ENCODE measurements around the gene EML3.

Gene EML3

GRCh38 chr11:62649486-62649885, 36.9 kb upstream of the EML3 start (continued):
- TF ChIP-seq, protein P1, sequence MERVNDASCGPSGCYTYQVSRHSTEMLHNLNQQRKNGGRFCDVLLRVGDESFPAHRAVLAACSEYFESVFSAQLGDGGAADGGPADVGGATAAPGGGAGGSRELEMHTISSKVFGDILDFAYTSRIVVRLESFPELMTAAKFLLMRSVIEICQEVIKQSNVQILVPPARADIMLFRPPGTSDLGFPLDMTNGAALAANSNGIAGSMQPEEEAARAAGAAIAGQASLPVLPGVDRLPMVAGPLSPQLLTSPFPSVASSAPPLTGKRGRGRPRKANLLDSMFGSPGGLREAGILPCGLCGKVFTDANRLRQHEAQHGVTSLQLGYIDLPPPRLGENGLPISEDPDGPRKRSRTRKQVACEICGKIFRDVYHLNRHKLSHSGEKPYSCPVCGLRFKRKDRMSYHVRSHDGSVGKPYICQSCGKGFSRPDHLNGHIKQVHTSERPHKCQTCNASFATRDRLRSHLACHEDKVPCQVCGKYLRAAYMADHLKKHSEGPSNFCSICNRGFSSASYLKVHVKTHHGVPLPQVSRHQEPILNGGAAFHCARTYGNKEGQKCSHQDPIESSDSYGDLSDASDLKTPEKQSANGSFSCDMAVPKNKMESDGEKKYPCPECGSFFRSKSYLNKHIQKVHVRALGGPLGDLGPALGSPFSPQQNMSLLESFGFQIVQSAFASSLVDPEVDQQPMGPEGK (CRISPR knock-in tag; IDR thresholded peaks at IDR 0.05; ENCODE audit: borderline replicate concordance) = no peak
- no peak for TF ChIP-seq TCF4 (CRISPR knock-in tag; IDR thresholded peaks at IDR 0.05; ENCODE audit: borderline replicate concordance)
- no peak for TF ChIP-seq SNAI2 (CRISPR knock-in tag; IDR thresholded peaks at IDR 0.05)

GRCh38 chr11:62648967-62649364, 36.4 kb upstream of the EML3 start:
- TF ChIP-seq TOX (CRISPR knock-in tag; IDR thresholded peaks at IDR 0.05; ENCODE audit: borderline replicate concordance) = no peak
- TF ChIP-seq, protein P1 (CRISPR knock-in tag; IDR thresholded peaks at IDR 0.05; ENCODE audit: borderline replicate concordance) = no peak
- no peak for TF ChIP-seq ZC3H10 (CRISPR knock-in tag; IDR thresholded peaks at IDR 0.05)
- no peak for TF ChIP-seq ZNF8 (CRISPR knock-in tag; IDR thresholded peaks at IDR 0.05)
- TF ChIP-seq, protein P2, sequence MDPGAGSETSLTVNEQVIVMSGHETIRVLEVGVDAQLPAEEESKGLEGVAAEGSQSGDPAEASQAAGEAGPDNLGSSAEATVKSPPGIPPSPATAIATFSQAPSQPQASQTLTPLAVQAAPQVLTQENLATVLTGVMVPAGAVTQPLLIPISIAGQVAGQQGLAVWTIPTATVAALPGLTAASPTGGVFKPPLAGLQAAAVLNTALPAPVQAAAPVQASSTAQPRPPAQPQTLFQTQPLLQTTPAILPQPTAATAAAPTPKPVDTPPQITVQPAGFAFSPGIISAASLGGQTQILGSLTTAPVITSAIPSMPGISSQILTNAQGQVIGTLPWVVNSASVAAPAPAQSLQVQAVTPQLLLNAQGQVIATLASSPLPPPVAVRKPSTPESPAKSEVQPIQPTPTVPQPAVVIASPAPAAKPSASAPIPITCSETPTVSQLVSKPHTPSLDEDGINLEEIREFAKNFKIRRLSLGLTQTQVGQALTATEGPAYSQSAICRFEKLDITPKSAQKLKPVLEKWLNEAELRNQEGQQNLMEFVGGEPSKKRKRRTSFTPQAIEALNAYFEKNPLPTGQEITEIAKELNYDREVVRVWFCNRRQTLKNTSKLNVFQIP (CRISPR knock-in tag; IDR thresholded peaks at IDR 0.05; ENCODE audit: borderline replicate concordance, low read depth) = no peak
- TF ChIP-seq ESRRG (CRISPR knock-in tag; IDR thresholded peaks at IDR 0.05) = no peak
- no peak for TF ChIP-seq ARNTL (CRISPR knock-in tag; IDR thresholded peaks at IDR 0.05; ENCODE audit: borderline replicate concordance, low read depth)
- no peak for TF ChIP-seq ZFP3 (CRISPR knock-in tag; IDR thresholded peaks at IDR 0.05)
- no peak for TF ChIP-seq CSDC2 (CRISPR knock-in tag; IDR thresholded peaks at IDR 0.05)
- TF ChIP-seq PPARA (CRISPR knock-in tag; IDR thresholded peaks at IDR 0.05; ENCODE audit: borderline replicate concordance) = no peak
- no peak for TF ChIP-seq ISL1 (CRISPR knock-in tag; IDR thresholded peaks at IDR 0.05)
- TF ChIP-seq ZNF565 (CRISPR knock-in tag; conservative IDR thresholded peaks at IDR 0.05; ENCODE audit: low read depth) = no peak
- no peak for TF ChIP-seq BACH2 (CRISPR knock-in tag; IDR thresholded peaks at IDR 0.05; ENCODE audit: borderline replicate concordance)
- no peak for TF ChIP-seq OSR1 (CRISPR knock-in tag; IDR thresholded peaks at IDR 0.05)
- TF ChIP-seq TCF4 (CRISPR knock-in tag; IDR thresholded peaks at IDR 0.05; ENCODE audit: borderline replicate concordance) = no peak
- no peak for TF ChIP-seq GLIS3 (CRISPR knock-in tag; IDR thresholded peaks at IDR 0.05)
- TF ChIP-seq ZNF70 (CRISPR knock-in tag; IDR thresholded peaks at IDR 0.05) = no peak
- TF ChIP-seq, protein P3, sequence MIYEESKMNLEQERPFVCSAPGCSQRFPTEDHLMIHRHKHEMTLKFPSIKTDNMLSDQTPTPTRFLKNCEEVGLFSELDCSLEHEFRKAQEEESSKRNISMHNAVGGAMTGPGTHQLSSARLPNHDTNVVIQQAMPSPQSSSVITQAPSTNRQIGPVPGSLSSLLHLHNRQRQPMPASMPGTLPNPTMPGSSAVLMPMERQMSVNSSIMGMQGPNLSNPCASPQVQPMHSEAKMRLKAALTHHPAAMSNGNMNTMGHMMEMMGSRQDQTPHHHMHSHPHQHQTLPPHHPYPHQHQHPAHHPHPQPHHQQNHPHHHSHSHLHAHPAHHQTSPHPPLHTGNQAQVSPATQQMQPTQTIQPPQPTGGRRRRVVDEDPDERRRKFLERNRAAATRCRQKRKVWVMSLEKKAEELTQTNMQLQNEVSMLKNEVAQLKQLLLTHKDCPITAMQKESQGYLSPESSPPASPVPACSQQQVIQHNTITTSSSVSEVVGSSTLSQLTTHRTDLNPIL (CRISPR knock-in tag; IDR thresholded peaks at IDR 0.05; ENCODE audit: low read depth) = no peak
- ATAC-seq = no peak

- no peak for ATAC-seq
- TF ChIP-seq ARNTL (CRISPR knock-in tag; IDR thresholded peaks at IDR 0.05; ENCODE audit: borderline replicate concordance, low read depth) = no peak
- TF ChIP-seq GLIS3 (CRISPR knock-in tag; IDR thresholded peaks at IDR 0.05) = no peak
- TF ChIP-seq ZNF8 (CRISPR knock-in tag; IDR thresholded peaks at IDR 0.05) = no peak
- TF ChIP-seq, protein P1 (CRISPR knock-in tag; IDR thresholded peaks at IDR 0.05; ENCODE audit: borderline replicate concordance) = no peak
- no peak for TF ChIP-seq CSRNP3 (CRISPR knock-in tag; IDR thresholded peaks at IDR 0.05)
- no peak for TF ChIP-seq ZFP3 (CRISPR knock-in tag; IDR thresholded peaks at IDR 0.05)
- TF ChIP-seq, protein P4, sequence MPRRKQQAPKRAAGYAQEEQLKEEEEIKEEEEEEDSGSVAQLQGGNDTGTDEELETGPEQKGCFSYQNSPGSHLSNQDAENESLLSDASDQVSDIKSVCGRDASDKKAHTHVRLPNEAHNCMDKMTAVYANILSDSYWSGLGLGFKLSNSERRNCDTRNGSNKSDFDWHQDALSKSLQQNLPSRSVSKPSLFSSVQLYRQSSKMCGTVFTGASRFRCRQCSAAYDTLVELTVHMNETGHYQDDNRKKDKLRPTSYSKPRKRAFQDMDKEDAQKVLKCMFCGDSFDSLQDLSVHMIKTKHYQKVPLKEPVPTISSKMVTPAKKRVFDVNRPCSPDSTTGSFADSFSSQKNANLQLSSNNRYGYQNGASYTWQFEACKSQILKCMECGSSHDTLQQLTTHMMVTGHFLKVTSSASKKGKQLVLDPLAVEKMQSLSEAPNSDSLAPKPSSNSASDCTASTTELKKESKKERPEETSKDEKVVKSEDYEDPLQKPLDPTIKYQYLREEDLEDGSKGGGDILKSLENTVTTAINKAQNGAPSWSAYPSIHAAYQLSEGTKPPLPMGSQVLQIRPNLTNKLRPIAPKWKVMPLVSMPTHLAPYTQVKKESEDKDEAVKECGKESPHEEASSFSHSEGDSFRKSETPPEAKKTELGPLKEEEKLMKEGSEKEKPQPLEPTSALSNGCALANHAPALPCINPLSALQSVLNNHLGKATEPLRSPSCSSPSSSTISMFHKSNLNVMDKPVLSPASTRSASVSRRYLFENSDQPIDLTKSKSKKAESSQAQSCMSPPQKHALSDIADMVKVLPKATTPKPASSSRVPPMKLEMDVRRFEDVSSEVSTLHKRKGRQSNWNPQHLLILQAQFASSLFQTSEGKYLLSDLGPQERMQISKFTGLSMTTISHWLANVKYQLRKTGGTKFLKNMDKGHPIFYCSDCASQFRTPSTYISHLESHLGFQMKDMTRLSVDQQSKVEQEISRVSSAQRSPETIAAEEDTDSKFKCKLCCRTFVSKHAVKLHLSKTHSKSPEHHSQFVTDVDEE (CRISPR knock-in tag; IDR thresholded peaks at IDR 0.05) = no peak
- TF ChIP-seq CSDC2 (CRISPR knock-in tag; IDR thresholded peaks at IDR 0.05) = no peak
- TF ChIP-seq, protein P3 (CRISPR knock-in tag; IDR thresholded peaks at IDR 0.05; ENCODE audit: low read depth) = no peak
- TF ChIP-seq OSR1 (CRISPR knock-in tag; IDR thresholded peaks at IDR 0.05) = no peak
- no peak for TF ChIP-seq ZNF565 (CRISPR knock-in tag; conservative IDR thresholded peaks at IDR 0.05; ENCODE audit: low read depth)
- no peak for TF ChIP-seq ESRRG (CRISPR knock-in tag; IDR thresholded peaks at IDR 0.05)
- TF ChIP-seq ZFP30 (CRISPR knock-in tag; IDR thresholded peaks at IDR 0.05) = no peak
Observed at GRCh38 chr11:62648185-62648966, 35.8 kb upstream of the EML3 start.

Data from SK-N-SH treated with all-trans-retinoic acid at 6 μM for 48 hours (cell line).